GM18907 (cell line): ENCODE data around the gene DIRAS1.

Source experiments
- ATAC-seq: cut with Tn5 transposase; IDR thresholded peaks from one replicate; pipeline ENCODE4 v1.9.1; 2021; ENCODE audit warnings: mild to moderate bottlenecking, moderate library complexity; ENCODE audit not compliant: unreplicated experiment

Gene DIRAS1

DNA sequence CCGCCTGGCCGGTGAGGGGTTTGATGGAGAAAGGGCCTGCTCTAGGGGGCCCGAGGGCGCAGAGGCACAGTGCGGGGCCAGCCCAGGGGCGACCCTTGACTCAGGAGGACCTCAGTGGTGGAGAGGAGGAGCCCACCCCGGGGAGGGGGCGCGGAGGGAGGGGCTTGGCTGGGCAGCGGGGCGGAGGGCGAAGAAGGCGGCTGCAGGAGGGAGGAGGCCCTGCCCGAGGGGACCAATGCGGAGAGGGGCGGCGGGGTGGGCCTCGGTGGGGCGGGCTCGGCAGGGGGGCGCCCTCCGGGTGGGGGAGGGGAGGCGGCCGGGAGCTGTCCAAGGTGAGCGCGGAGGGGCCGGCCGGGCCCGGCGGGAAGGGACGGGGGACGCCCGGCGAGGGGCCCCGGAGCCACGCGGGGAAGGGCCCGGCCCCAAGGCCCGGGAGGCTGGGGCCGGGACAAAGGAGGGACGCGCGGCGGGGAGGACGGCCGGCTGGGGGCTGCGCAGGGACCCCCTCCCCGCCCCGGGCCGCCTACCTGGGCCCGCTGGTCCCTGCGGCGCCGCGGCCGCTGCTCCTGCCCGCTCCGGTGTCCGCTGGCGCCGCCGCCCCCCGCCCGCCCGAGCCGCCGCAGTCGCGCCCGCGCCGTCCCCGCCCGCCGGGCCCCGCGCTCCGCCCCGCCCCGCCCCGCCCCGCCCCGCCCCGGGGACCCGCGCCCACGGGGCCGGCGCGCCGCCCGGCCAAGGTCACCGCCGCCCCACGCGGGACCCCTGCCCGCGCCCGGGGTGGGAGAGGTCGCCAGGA lies at the start of gene DIRAS1:
DIRAS1 (minus strand) TSS at position 596 of the 793 bp plus-strand sequence. CDS start 3,566 bp downstream, outside the sequence.
- ATAC-seq = no peak

DNA sequence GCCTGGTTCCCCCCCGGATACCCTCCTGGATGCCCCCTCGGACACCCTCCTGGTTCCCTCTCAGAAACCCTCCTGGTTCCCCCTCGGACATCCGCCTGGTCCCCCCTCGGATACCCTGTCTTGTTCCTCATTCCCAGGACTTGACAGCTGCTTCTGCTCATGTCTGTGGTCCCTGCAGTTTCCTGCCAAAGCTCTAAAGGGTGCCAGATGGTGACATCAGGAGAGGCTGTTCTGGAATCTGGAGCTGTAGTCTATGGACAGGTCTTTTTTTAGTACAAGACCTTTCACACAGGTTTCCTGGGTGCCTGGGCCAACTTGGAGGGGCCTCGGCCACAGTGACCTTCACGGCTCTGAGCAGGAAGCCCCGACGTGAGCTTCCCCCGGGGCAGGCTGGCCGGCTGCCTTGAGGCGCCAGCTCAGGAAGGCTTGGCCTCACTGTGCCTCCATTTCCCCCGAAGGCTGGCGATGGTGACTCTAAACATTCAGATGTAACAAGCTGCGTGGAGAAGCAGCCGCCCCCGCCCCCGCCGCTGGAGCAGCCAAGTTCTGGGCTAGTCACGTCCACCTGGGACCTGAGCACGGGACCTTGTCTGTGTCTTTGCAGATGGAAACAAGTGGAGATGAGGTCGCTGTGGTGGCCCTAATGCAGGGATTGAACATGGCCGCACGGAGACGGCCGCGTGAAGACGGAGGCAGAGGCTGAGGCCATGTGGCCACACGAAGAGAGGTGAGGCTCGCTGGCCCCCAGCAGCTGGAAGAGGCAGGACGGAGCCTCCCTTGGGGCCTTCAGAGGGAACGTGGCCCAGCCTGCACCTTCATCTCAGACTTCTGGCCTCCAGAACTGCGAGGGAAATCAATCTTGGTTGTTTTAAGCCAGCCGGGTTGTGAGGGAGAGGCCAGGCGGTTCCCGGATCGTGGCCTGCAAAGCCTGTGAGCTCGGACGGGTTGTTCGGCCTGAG lies 49.2 kb upstream of the DIRAS1 start:
- no peak for ATAC-seq

GRCh38 chr19:2769218-2769617 lies 48.0 kb upstream of the DIRAS1 start:
- ATAC-seq = no peak

DNA sequence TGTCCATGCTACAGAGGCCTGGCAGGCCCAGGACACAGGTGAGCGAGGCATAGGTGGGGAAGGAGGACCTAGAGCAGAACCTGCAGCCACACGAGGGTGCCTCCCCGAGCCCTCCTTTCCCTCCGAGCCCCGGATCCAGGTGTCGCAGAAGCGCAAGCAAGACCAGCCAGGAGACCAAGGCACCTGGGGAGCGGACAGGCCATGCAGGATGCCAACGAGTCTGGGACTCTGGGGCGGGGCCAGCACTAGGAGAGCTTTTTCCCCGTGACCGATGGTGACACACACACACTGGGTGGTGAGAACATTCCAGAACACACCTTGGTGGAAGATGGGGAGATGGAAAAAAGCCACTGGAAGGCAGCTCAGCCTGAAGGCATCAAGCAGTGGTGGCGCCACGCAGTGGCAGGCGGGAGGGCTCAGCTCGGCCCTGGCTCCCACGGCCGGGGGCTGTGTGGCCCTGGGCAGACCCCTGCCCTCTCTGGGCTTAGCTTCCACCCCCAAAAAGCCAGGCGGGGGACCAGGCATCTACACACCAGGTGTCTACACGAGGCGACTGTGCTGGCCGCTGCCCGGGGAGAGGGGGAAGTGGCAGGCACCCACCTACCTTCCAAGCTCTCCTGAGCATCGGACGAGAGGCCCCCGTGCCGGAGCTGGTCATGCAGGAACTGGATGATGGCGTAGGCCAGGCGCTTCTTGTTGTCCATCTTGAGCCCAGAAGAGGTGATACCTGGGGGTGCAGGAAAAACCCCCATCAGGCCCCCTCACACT lies 47.4 kb upstream of the DIRAS1 start:
- ATAC-seq = no peak

GRCh38 chr19:2767688-2768087 lies 46.5 kb upstream of the DIRAS1 start:
- no peak for ATAC-seq

DNA sequence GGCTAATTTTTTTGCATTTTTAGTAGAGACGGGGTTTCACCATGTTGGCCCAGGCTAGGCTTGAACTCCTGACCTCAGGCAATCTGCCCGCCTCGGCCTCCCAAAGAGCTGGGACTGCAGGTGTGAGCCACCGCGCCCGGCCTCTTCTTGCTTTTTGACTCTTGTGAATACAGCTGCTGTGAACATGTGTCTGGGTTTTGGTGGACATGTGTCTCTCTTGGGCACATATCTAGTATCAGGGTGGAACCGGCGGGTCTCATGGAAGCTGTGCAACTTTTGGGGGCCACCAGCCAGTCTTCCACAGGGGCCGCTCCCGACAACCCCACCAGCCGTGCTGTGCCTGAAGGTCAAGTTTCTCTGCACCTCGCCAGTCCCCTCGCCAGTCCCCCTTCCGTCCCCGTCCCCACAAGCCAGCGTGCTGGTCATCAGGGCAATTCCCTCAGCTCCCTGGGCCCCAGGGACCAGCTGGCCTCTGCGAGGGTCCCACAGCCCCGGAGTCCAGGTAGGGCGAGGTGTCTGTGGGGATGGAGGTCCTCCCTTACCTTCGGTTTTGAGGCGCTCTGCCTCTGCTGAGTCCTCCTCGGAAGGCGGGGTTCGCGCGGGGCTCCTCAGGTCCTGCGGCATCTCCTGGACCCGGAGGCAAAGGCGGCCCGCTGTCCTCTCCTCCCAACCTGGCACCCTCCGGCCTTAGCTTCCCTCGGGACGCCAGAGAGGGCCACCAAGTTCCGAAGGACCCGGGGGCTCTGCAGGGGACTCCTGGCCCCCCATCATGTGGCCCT lies 45.6 kb upstream of the DIRAS1 start:
- no peak for ATAC-seq

- no peak for ATAC-seq
Observed at GRCh38 chr19:2765376-2765775, 44.2 kb upstream of the DIRAS1 start.

DNA sequence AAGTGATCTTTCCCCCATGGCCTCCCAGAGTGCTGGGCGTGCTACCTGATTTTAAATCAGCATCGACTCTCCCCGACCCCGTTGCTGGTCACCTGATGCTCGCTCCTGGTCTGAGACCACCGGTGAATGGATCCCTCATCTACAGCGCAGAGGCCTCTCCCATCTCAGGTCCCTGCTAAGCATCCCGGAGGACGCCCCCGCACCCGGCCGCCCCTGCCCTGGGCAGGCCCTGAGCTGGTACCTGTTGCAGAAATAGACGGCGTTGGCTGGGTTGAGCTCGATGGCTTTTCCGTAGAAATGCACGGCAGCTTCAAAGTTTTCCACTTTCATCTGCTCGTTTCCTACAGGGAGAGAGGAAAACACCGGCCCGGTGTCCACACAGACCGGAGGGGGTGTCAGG lies 43.8 kb upstream of the DIRAS1 start:
- no peak for ATAC-seq

DNA sequence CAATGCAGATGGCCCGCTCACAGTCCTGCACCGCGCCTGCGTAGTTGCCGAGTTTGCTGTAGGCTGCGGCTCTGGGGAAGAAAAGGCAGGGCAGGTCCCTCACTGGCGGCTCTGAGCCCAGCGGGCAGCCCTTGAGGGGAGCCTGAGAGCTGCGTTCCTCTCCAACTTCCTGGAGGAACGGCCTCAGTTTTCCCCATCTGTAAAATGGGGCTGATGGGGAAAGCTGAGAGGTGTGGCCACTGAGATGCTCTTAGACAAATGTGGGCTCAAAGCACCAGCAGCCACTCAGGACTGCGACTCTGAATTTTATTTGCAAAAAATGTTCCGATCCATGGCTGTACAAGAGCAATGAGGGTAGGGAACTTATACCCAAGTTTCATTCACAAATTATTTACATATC lies 42.5 kb upstream of the DIRAS1 start:
- ATAC-seq = no peak

DNA sequence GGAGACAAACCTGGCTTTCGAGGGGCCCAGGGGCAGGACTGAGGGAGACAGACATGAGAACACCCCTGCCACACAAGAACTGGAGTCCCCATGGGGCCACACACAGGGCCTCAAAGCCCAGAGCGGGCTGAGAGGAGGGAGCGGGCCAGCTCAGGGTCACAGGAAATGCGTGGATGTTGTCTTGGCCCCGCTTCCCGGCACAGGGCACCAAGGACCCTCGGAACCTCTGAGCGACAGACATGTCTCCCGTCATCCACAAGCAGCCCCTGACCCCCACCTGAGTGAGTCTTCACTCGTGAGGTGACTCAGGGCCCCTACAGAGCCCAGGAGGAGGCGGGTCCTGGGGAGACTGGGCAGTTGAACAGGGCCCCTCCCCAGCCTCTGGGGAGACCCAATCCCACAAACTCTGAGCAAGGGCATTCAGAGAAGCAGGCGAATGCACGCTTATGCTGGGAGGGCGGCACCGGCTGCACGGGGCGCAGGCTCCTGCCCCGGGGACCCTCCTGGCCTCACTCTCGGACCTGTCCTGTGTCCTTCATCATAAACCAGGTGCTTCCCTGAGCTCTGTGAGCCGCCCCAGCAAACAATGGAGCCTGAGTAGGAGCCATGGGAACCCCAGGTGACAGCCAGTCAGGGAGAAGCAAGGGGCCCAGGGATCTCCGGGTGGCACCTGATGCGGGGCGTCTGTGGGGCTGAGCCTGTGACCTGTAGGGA lies 41.8 kb upstream of the DIRAS1 start:
- no peak for ATAC-seq

GRCh38 chr19:2761876-2762782 lies 41.0 kb upstream of the DIRAS1 start:
- ATAC-seq = no peak

DNA sequence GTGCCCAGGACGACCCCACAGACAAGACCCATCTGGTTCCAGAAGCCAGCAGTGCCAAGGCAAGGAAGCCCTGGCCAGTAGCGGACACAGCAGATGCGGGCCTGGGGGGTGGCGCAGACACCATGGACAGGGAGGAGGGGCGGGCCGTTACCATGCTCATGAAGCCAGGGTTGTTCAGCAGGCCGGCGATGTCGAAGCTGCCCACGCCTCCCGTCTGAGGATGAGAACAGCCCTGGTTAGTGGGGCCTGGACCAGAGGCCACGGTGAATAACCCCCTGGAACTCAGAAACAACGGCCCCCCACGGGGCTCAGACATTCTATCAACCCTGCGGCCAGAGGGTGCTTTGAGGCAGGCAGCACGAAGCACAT lies 40.1 kb upstream of the DIRAS1 start:
- ATAC-seq = no peak

DNA sequence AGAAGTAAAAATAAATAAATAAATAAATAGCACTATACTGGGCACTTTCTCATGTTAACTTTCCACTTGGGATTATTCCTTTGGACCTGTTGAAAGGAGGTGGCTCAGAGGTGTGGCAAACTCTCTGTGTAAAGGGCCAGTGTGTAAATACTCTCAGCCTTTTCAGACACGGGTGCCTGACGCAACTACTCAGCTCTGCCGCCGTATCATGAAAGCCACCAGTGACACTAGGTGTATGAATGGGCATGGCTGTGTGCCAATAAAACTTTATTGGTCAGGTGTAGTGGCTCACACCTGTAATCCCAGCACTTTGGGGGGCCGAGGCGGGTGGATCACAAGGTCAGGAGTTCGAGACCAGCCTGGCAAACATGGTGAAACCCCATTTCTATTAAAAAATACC lies 38.8 kb upstream of the DIRAS1 start:
- no peak for ATAC-seq

DNA sequence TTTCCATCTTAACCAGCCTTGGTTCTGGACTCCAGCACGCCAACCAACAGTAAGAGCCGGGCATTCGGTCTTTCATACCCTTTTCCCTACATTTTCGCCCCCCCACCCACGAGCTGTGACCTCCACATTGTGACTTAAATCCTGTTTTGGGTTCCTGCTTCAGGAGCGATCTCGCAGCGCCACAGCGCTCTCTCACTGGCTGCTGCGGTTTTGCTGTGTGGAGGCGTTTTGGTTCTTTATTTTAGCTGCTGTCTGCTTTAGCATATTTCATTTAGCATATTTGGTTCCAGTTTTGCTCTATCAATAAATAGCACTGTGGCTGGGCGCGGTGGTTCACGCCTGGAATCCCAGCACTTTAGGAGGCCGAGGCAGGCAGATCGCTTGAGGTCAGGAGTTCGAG lies 38.2 kb upstream of the DIRAS1 start:
- ATAC-seq = no peak

GRCh38 chr19:2758601-2759313 lies 37.6 kb upstream of the DIRAS1 start:
- ATAC-seq = no peak

- no peak for ATAC-seq
Observed at GRCh38 chr19:2756921-2757881, 36.0 kb upstream of the DIRAS1 start.

DNA sequence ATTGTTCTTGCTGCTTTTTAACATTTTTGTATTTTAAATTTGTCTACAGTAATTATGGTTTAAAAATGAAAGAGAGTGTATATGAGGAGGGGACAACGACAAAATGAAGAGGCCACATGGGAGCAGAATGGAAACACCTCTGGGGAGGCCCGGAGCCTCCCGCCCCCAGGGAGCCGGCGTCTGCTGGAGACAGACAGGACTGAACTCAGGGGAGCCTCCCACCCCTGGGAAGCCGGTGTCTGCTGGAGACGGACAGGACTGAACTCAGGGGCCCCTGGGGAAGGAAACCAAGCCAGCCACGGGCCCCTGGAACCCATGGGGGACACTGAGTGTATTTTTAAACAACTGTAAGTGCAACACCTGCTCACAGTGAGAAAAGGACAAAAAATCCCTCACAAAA lies 35.3 kb upstream of the DIRAS1 start:
- ATAC-seq = no peak
